ENCODE measurements around the gene CFAP73. TPM values are rescaled to one million over a fixed set of nuclear protein-coding genes. Genes with fewer than 3 reads are reported as not detected.

CFAP73 gene
- not detected in 3 replicates for total RNA-seq
- long read RNA-seq = 0 reads

DNA sequence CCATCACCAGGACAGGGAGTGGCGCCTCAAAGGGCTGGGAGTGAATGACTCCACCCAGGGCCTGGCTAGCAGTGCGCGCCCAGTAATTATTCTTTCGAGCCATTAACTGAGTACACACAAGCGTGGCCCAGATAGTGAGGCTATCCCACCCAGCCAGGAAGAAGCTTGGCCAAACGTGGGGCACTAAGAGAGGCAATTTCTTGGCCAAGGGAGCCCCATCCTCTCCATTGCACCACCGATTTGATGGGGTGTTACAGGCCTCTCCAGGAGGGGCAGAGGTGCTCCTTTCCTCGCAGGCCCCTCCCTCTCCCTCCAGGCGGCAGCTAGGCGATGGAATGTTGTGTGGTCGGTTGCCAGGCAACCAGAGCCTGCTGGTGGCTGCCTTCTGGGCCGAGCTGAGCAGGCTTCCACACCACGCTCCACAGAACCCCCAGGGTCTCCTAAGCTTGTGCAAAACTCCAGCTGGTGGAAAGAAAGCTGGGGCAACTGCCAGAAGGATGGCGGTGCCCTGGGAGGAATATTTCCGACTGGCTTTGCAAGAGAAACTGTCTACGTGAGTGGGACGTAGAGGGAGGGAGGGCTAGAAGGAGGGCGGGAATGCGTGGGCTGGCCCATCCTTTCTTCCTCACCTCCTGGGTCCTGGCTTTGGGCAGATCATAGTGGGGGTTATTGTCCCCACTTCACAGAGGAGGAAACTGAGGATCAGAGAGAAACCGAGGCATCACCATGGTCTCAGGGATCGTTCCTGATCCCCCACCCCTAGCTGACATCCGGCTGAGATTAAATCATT, at the start of gene CFAP73:
Gene CFAP73 (plus strand): TSS at position 364 of the 790 bp plus-strand sequence. CDS start 134 bp downstream, at position 498.
- DNase-seq (ENCODE audit: low spot score) = no peak
- Mint-ChIP-seq H3K36me3 (ENCODE audit: low read depth) (no peaks in the 10 kb centered on the region), H3K9me3 (ENCODE audit: low read depth) (peaks cover 9% of the 10 kb centered on the region), H3K4me1 (ENCODE audit: low read depth) (peaks cover 18% of the 10 kb centered on the region), H3K4me3 (ENCODE audit: unreplicated experiment) (peak within 1 kb of the TSS; percentile 9), H3K27ac (ENCODE audit: unreplicated experiment) (peak within 1 kb of the TSS; percentile 36), H3K27me3 (ENCODE audit: low read depth) (peaks cover 35% of the 10 kb centered on the region)
- peak; percentile 31 for TF ChIP-seq CTCF (IDR thresholded peaks at IDR 0.05)

GRCh38 chr12:113099764-113100163, 49.8 kb upstream of the CFAP73 start:
- H3K36me3 Mint-ChIP-seq (ENCODE audit: low read depth) = no peaks in the 10 kb centered on the region
- peaks cover 25% of the 10 kb centered on the region for H3K27me3 Mint-ChIP-seq (ENCODE audit: low read depth)
- no peak for TF ChIP-seq CTCF (IDR thresholded peaks at IDR 0.05)
- H3K4me3 Mint-ChIP-seq (ENCODE audit: unreplicated experiment) = no peak overlapping the region
- no peak overlapping the region for H3K27ac Mint-ChIP-seq (ENCODE audit: unreplicated experiment)
- H3K9me3 Mint-ChIP-seq (ENCODE audit: low read depth) = no peaks in the 10 kb centered on the region
- no peak for DNase-seq (ENCODE audit: low spot score)
- H3K4me1 Mint-ChIP-seq (ENCODE audit: low read depth) = peaks cover 3% of the 10 kb centered on the region

DNA sequence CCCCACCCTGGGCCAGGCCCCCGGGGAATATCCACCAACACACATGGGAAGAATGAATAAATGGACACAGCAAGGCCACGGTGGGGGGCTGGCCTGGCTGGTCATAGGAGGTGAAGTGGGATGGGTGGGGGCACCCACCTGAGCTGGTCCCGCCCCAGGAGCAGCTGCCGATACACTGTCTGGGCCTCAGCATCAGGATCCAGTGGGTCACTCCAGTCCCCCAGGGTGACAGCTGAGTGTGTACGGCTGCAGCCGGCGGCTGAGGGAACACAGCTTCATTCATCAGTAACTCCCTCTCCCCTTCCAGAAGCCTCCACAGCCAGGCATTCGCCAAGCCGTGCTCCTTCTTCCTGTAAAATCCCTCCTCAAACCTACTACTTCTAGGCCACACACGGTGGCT, 47.8 kb upstream of the CFAP73 start:
- no peaks in the 10 kb centered on the region for H3K9me3 Mint-ChIP-seq (ENCODE audit: low read depth)
- H3K4me3 Mint-ChIP-seq (ENCODE audit: unreplicated experiment) = no peak overlapping the region
- no peak for DNase-seq (ENCODE audit: low spot score)
- no peak for TF ChIP-seq CTCF (IDR thresholded peaks at IDR 0.05)
- peaks cover 3% of the 10 kb centered on the region for H3K4me1 Mint-ChIP-seq (ENCODE audit: low read depth)
- H3K27me3 Mint-ChIP-seq (ENCODE audit: low read depth) = peaks cover 34% of the 10 kb centered on the region
- H3K36me3 Mint-ChIP-seq (ENCODE audit: low read depth) = no peaks in the 10 kb centered on the region
- no peak overlapping the region for H3K27ac Mint-ChIP-seq (ENCODE audit: unreplicated experiment)

GRCh38 chr12:113102811-113103210, 46.7 kb upstream of the CFAP73 start:
- Mint-ChIP-seq H3K4me3 (ENCODE audit: unreplicated experiment) (no peak overlapping the region), H3K27ac (ENCODE audit: unreplicated experiment) (no peak overlapping the region), H3K27me3 (ENCODE audit: low read depth) (peaks cover 36% of the 10 kb centered on the region), H3K36me3 (ENCODE audit: low read depth) (no peaks in the 10 kb centered on the region), H3K9me3 (ENCODE audit: low read depth) (no peaks in the 10 kb centered on the region), H3K4me1 (ENCODE audit: low read depth) (peaks cover 3% of the 10 kb centered on the region)
- DNase-seq (ENCODE audit: low spot score) = no peak
- no peak for TF ChIP-seq CTCF (IDR thresholded peaks at IDR 0.05)

- Mint-ChIP-seq H3K4me3 (ENCODE audit: unreplicated experiment) (no peak overlapping the region), H3K27me3 (ENCODE audit: low read depth) (peaks cover 34% of the 10 kb centered on the region)
Observed at GRCh38 chr12:113103756-113104450, 45.6 kb upstream of the CFAP73 start.

More at GRCh38 chr12:113103756-113104450, 45.6 kb upstream of the CFAP73 start:
- H3K4me1 Mint-ChIP-seq (ENCODE audit: low read depth) = no peaks in the 10 kb centered on the region
- no peaks in the 10 kb centered on the region for H3K9me3 Mint-ChIP-seq (ENCODE audit: low read depth)
- DNase-seq (ENCODE audit: low spot score) = no peak
- no peaks in the 10 kb centered on the region for H3K36me3 Mint-ChIP-seq (ENCODE audit: low read depth)
- no peak overlapping the region for H3K27ac Mint-ChIP-seq (ENCODE audit: unreplicated experiment)
- no peak for TF ChIP-seq CTCF (IDR thresholded peaks at IDR 0.05)

Data from chondrocyte (in vitro differentiated cells).